OCI-LY1 (cell line): ENCODE data around the gene SMURF2.
A peak's percentile ranks its signal among the peaks of the same experiment; 100 is the strongest.

Experiments
- H2AFZ ChIP-seq: fragments of 200-600 bp; sonication (generic), shearing (Covaris generic); 2 replicates; pipeline ENCODE4 v1.6.0; 2014; ENCODE audit warnings: antibody characterized with exemption, mild to moderate bottlenecking, low read length
- H3F3A ChIP-seq: fragments of 200-600 bp; sonication (generic), shearing (Covaris generic); 2 replicates; pipeline ENCODE4 v1.6.0; 2014; ENCODE audit warnings: mild to moderate bottlenecking, antibody characterized with exemption, low read length, moderate library complexity; ENCODE audit not compliant: insufficient read depth
- H3K27ac ChIP-seq: fragments of 200-600 bp; sonication (generic); 2 replicates; pipeline ENCODE4 v1.5.1; 2014; ENCODE audit warnings: low read length, mixed run types, mild to moderate bottlenecking, low read depth; ENCODE audit not compliant: poor library complexity, severe bottlenecking
- H3K27me3 ChIP-seq: fragments of 200-600 bp; sonication (generic); 2 replicates; pipeline ENCODE4 v1.6.0; 2014; ENCODE audit warnings: antibody characterized with exemption, mild to moderate bottlenecking, low read length, moderate library complexity; ENCODE audit not compliant: insufficient read depth
- H3K36me3 ChIP-seq: fragments of 200-600 bp; sonication (generic); 2 replicates; pipeline ENCODE4 v1.6.1; 2014; ENCODE audit warnings: mild to moderate bottlenecking, antibody characterized with exemption, low read length, moderate library complexity, mixed read lengths; ENCODE audit not compliant: insufficient read depth
- H3K4me1 ChIP-seq: fragments of 200-600 bp; sonication (generic); 2 replicates; pipeline ENCODE4 v1.5.1; 2014; ENCODE audit warnings: mild to moderate bottlenecking, low read length, moderate library complexity; ENCODE audit not compliant: insufficient read depth, severe bottlenecking
- H3K4me2 ChIP-seq: fragments of 200-600 bp; sonication (generic), shearing (Covaris generic); 2 replicates; pipeline ENCODE4 v1.6.1; 2014; ENCODE audit warnings: low read length
- H3K4me3 ChIP-seq: fragments of 200-600 bp; sonication (generic); 2 replicates; pipeline ENCODE4 v1.5.1; 2014; ENCODE audit warnings: low read length, low read depth, mild to moderate bottlenecking, mixed read lengths; ENCODE audit not compliant: poor library complexity, severe bottlenecking
- H3K79me2 ChIP-seq: fragments of 200-600 bp; shearing (Covaris generic); 2 replicates; pipeline ENCODE4 v1.6.1; 2016; ENCODE audit warnings: mixed run types, low read length, mixed read lengths; ENCODE audit not compliant: insufficient read depth
- H3K9ac ChIP-seq: fragments of 200-600 bp; sonication (generic), shearing (Covaris generic); 2 replicates; pipeline ENCODE4 v1.6.1; 2014; ENCODE audit warnings: mild to moderate bottlenecking, low read length, mixed read lengths
- H3K9me2 ChIP-seq: fragments of 200-600 bp; sonication (generic), shearing (Covaris generic); 2 replicates; pipeline ENCODE4 v1.6.1; 2014; ENCODE audit warnings: low read depth, mild to moderate bottlenecking, low read length, mixed read lengths
- H3K9me3 ChIP-seq: fragments of 200-600 bp; shearing (Covaris generic); 2 replicates; pipeline ENCODE4 v1.6.1; 2014; ENCODE audit warnings: low read length, mixed read lengths
- H4K20me1 ChIP-seq: fragments of 200-600 bp; sonication (generic), shearing (Covaris generic); 2 replicates; pipeline ENCODE4 v1.6.0; 2016; ENCODE audit warnings: mild to moderate bottlenecking, low read length; ENCODE audit not compliant: insufficient read depth
- CTCF ChIP-seq: fragments of 200-600 bp; sonication (generic), shearing (Covaris generic); IDR thresholded peaks from 2 replicates; pipeline ENCODE4 v1.5.1; 2017; ENCODE audit warnings: mild to moderate bottlenecking, antibody characterized with exemption, low read length, moderate library complexity, mixed read lengths
- EZH2 ChIP-seq: fragments of 200-600 bp; sonication (generic), shearing (Covaris generic); IDR thresholded peaks from 2 replicates; pipeline ENCODE4 v1.8.0; 2017; ENCODE audit warnings: borderline replicate concordance, mixed run types, mild to moderate bottlenecking, antibody characterized with exemption, low read length, moderate library complexity, mixed read lengths

The SMURF2 gene

GRCh38 chr17:64504769-64505339, 157.3 kb downstream of the SMURF2 start:
- peaks cover 33% of the 10 kb centered on the region for H3K79me2 ChIP-seq

DNA sequence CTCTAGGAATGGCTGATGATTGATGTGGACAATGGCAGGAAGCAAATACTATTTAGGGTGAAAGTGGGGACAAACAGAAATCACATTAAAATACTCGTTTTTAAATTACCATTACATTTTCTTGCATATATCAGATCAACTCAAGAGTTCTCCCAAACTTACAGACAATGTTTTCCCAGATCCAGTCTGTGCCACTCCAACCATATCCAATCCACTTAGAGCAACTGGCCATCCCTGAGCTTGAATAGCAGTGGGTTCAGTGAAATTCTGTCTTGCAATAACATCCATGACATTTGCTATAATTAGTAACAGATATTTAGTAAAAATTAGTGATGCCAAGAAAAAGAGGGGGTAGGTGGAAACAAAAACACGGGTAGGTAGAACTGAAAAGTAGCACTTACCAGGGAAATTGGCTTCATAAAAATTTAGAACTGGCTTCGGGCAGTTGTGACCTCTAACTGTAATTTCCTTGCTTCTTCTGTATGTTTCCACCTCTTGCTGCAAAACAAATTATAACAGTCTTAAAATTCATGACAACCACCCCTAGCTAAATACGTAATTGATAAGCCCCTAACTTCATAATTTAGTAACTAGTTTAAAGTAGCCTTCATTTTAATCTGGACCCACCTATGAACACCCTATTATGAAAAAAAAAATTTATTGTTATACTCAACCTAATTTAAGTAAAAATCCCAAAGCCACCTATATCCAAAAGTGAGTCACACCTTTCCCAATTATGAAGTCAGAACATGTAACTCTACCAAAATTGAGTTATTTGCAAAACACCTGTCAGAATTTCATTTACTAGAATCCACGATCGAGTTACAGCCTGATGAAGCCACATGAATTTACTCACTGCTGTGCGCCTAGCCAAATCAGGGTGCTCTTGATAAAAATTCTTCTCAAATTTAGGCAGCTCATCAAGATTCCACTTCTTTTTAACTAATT, 158.0 kb downstream of the SMURF2 start:
- peaks cover 76% of the 10 kb centered on the region for H3K36me3 ChIP-seq
- no peaks in the 10 kb centered on the region for H3K9me3 ChIP-seq
- H3K4me1 ChIP-seq = peaks cover 66% of the 10 kb centered on the region
- no peak overlapping the region for H2AFZ ChIP-seq
- peaks cover 33% of the 10 kb centered on the region for H3K79me2 ChIP-seq
- TF ChIP-seq EZH2 = no peak
- no peak for TF ChIP-seq CTCF
- peak overlapping the region; percentile 99 for H3K9ac ChIP-seq
- H3F3A ChIP-seq = peaks cover 30% of the 10 kb centered on the region
- peak overlapping the region; percentile 50 for H3K27ac ChIP-seq
- H3K4me3 ChIP-seq = peak overlapping the region; percentile 87
- H3K27me3 ChIP-seq = no peaks in the 10 kb centered on the region
- H3K9me2 ChIP-seq = no peaks in the 10 kb centered on the region
- peaks cover 10% of the 10 kb centered on the region for H4K20me1 ChIP-seq
- H3K4me2 ChIP-seq = peak overlapping the region; percentile 89

More at GRCh38 chr17:64504769-64505339, 157.3 kb downstream of the SMURF2 start:
- Histone ChIP-seq H3F3A (peaks cover 22% of the 10 kb centered on the region), H3K4me1 (peaks cover 59% of the 10 kb centered on the region), H3K27ac (peak overlapping the region; percentile 50), H3K4me2 (peak overlapping the region; percentile 89), H3K9me3 (no peaks in the 10 kb centered on the region), H3K36me3 (peaks cover 75% of the 10 kb centered on the region), H3K9me2 (no peaks in the 10 kb centered on the region), H3K4me3 (peak overlapping the region; percentile 87), H2AFZ (no peak overlapping the region), H3K9ac (peak overlapping the region; percentile 99), H4K20me1 (peaks cover 10% of the 10 kb centered on the region; the same call in 1 of the 2 replicates), H3K27me3 (no peaks in the 10 kb centered on the region)
- no peak for TF ChIP-seq CTCF
- TF ChIP-seq EZH2 = no peak

GRCh38 chr17:64503341-64503740, 158.8 kb downstream of the SMURF2 start:
- H3K4me2 ChIP-seq = no peak overlapping the region
- H3K4me3 ChIP-seq = no peak overlapping the region
- H3K79me2 ChIP-seq = peaks cover 30% of the 10 kb centered on the region
- no peak overlapping the region for H3K9ac ChIP-seq
- no peaks in the 10 kb centered on the region for H3K9me3 ChIP-seq
- H2AFZ ChIP-seq = no peak overlapping the region
- H3K27ac ChIP-seq = no peak overlapping the region
- TF ChIP-seq EZH2 (no peak), CTCF (no peak)
- no peaks in the 10 kb centered on the region for H3K27me3 ChIP-seq
- peaks cover 10% of the 10 kb centered on the region for H4K20me1 ChIP-seq
- H3F3A ChIP-seq = peaks cover 37% of the 10 kb centered on the region
- H3K4me1 ChIP-seq = peaks cover 71% of the 10 kb centered on the region
- H3K36me3 ChIP-seq = peaks cover 79% of the 10 kb centered on the region
- no peaks in the 10 kb centered on the region for H3K9me2 ChIP-seq
